Uterus (tissue), 4 donors: ENCODE results near the gene TARS1. TPM values are rescaled to one million over a fixed set of nuclear protein-coding genes. Genes with fewer than 3 reads are reported as not detected.

Source experiments
- DNase-seq, 2 donors: peaks; one replicate each; pipeline ENCODE4 v3.0.0-alpha.2; 2019 to 2020
- H3K27ac ChIP-seq, 2 donors: fragments of 200-600 bp; sonication (generic); 1 replicate in 1 of 2; 2 replicates in 1 of 2; pipeline ENCODE4 v1.5.1; 2016 to 2018
- H3K27me3 ChIP-seq, 2 donors: fragments of 200-600 bp; sonication (generic); one replicate each; pipeline ENCODE4 v1.5.1; 2018 to 2019; ENCODE audit warnings: control low read depth in 1 of 2
- H3K36me3 ChIP-seq, 2 donors: fragments of 200-600 bp; sonication (generic); one replicate each; pipeline ENCODE4 v1.5.1; 2019; ENCODE audit warnings: control low read depth in 1 of 2
- H3K4me1 ChIP-seq, 2 donors: fragments of 200-600 bp; sonication (generic); one replicate each; pipeline ENCODE4 v1.5.1; 2018 to 2019; ENCODE audit warnings: control low read depth in 1 of 2
- H3K4me3 ChIP-seq, 2 donors: fragments of 200-600 bp; sonication (generic); 1 replicate in 1 of 2; 2 replicates in 1 of 2; pipeline ENCODE4 v1.5.1; 2018 to 2019; ENCODE audit warnings: mild to moderate bottlenecking in 1 of 2
- H3K9me3 ChIP-seq, 2 donors: fragments of 200-600 bp; sonication (generic); one replicate each; pipeline ENCODE4 v1.5.1; 2019; ENCODE audit warnings: control low read depth in 1 of 2
- CTCF ChIP-seq, 4 experiments: fragments of 200-600 bp in 2 of 4; fragments of 450-650 bp in 2 of 4; sonication (generic) in 2 of 4; IDR thresholded peaks; one replicate each; pipeline ENCODE4 v1.5.1; 2016 to 2019; ENCODE audit warnings: antibody characterized with exemption in 4 of 4, mild to moderate bottlenecking in 2 of 4, moderate library complexity in 1 of 4
- POLR2A ChIP-seq, 2 donors: fragments of 450-650 bp; IDR thresholded peaks; one replicate each; pipeline ENCODE4 v1.6.1; 2016; ENCODE audit warnings: antibody characterized with exemption in 2 of 2, mild to moderate bottlenecking in 1 of 2, moderate library complexity in 1 of 2
- intact Hi-C: fragments of 100-400 bp; cut with DNase I; formaldehyde crosslinking; loops from one replicate; pipeline ENCODE4 v1.15.1; 2023; ENCODE audit warnings: low total_unique reads
- total RNA-seq, 4 donors: library from RNA; depleted of rRNA in 3 of 4; stranded (reverse); fragments of >200 nt in 3 of 4; gene quantifications; one replicate each; pipeline versions ENCODE4 v1.1.0 to v1.2.4, GENCODE V29; 2014 to 2023
- donor health status: DM: yes; HTN: yes; CAD: no.

Gene TARS1
- total RNA-seq, 4 donors from 2014 or later, result 45.0 to 218 (median 93.4) TPM

- no peaks in the 10 kb centered on the region for H3K36me3 ChIP-seq
- H3K27me3 ChIP-seq, result no peaks in the 10 kb centered on the region
- no peak overlapping the region for H3K27ac ChIP-seq
- intact Hi-C loops, result no loop called here
- TF ChIP-seq CTCF (IDR thresholded peaks at IDR 0.05), result no peak
- TF ChIP-seq POLR2A (IDR thresholded peaks at IDR 0.05), result no peak
- H3K4me1 ChIP-seq, result no peaks in the 10 kb centered on the region
- no peak overlapping the region for H3K4me3 ChIP-seq
- no peaks in the 10 kb centered on the region for H3K9me3 ChIP-seq
- DNase-seq, result no peak
Measured at GRCh38 chr5:33457126-33457525, 16.4 kb downstream of the TARS1 start.

GRCh38 chr5:33457817-33458216 is 17.1 kb downstream of the TARS1 start:
- no peak overlapping the region for H3K4me3 ChIP-seq
- H3K27ac ChIP-seq, result no peak overlapping the region
- H3K4me1 ChIP-seq, result no peaks in the 10 kb centered on the region
- TF ChIP-seq POLR2A (IDR thresholded peaks at IDR 0.05), result no peak
- no peak for TF ChIP-seq CTCF (IDR thresholded peaks at IDR 0.05)
- H3K36me3 ChIP-seq, result no peaks in the 10 kb centered on the region
- H3K9me3 ChIP-seq, result no peaks in the 10 kb centered on the region
- H3K27me3 ChIP-seq, result no peaks in the 10 kb centered on the region
- DNase-seq, result no peak
- intact Hi-C loops, result no loop called here

- no peaks in the 10 kb centered on the region for H3K36me3 ChIP-seq
- H3K4me1 ChIP-seq, result no peaks in the 10 kb centered on the region
- DNase-seq, result no peak
- H3K4me3 ChIP-seq, result no peak overlapping the region
- no peaks in the 10 kb centered on the region for H3K27me3 ChIP-seq
- no peaks in the 10 kb centered on the region for H3K9me3 ChIP-seq
- H3K27ac ChIP-seq, result no peak overlapping the region
- no peak for TF ChIP-seq POLR2A (IDR thresholded peaks at IDR 0.05)
- no peak for TF ChIP-seq CTCF (IDR thresholded peaks at IDR 0.05)
- intact Hi-C loops, result no loop called here
Measured at GRCh38 chr5:33460210-33460609, 19.4 kb downstream of the TARS1 start.

- Histone ChIP-seq H3K36me3 (no peaks in the 10 kb centered on the region), H3K4me3 (no peak overlapping the region), H3K4me1 (no peaks in the 10 kb centered on the region), H3K9me3 (no peaks in the 10 kb centered on the region), H3K27ac (no peak overlapping the region), H3K27me3 (no peaks in the 10 kb centered on the region)
- DNase-seq, result no peak
- intact Hi-C loops, result no loop called here
- TF ChIP-seq CTCF (IDR thresholded peaks at IDR 0.05) (no peak), POLR2A (IDR thresholded peaks at IDR 0.05) (no peak)
Measured at GRCh38 chr5:33462456-33462855, 21.7 kb downstream of the TARS1 start.

GRCh38 chr5:33465120-33465519 is 24.4 kb downstream of the TARS1 start:
- intact Hi-C loops, result no loop called here
- Histone ChIP-seq H3K4me3 (no peak overlapping the region), H3K36me3 (no peaks in the 10 kb centered on the region), H3K27me3 (no peaks in the 10 kb centered on the region), H3K9me3 (no peaks in the 10 kb centered on the region), H3K4me1 (no peaks in the 10 kb centered on the region), H3K27ac (no peak overlapping the region)
- no peak for DNase-seq
- no peak for TF ChIP-seq CTCF (IDR thresholded peaks at IDR 0.05)
- no peak for TF ChIP-seq POLR2A (IDR thresholded peaks at IDR 0.05)
